Vagina (tissue), 2 donors: Measurements from ENCODE around the gene LIAS. TPM values are rescaled to one million over a fixed set of nuclear protein-coding genes. Genes with fewer than 3 reads are reported as not detected.

Source experiments
- DNase-seq, 2 donors: peaks; one replicate each; pipeline ENCODE4 v3.0.0-alpha.2; 2017; ENCODE audit errors: extremely low spot score in 2 of 2
- H3K27ac ChIP-seq: fragments of 200-600 bp; sonication (generic); one replicate; pipeline ENCODE4 v1.5.1; 2019
- H3K27me3 ChIP-seq: fragments of 200-600 bp; sonication (generic); one replicate; pipeline ENCODE4 v1.5.1; 2019
- H3K36me3 ChIP-seq, 2 donors: fragments of 200-600 bp; sonication (generic); one replicate each; pipeline ENCODE4 v1.5.1; 2017 to 2019
- H3K4me1 ChIP-seq: fragments of 200-600 bp; sonication (generic); one replicate; pipeline ENCODE4 v1.5.1; 2019
- H3K4me3 ChIP-seq, 2 donors: fragments of 200-600 bp; sonication (generic); 1 replicate in 1 of 2; 2 replicates in 1 of 2; pipeline ENCODE4 v1.5.1; 2016 to 2019
- H3K9me3 ChIP-seq: fragments of 200-600 bp; sonication (generic); one replicate; pipeline ENCODE4 v1.5.1; 2019
- CTCF ChIP-seq, 3 experiments: fragments of 450-650 bp in 2 of 3; fragments of 200-600 bp in 1 of 3; sonication (generic) in 1 of 3; IDR thresholded peaks; one replicate each; pipeline ENCODE4 v1.5.1; 2017 to 2019; ENCODE audit warnings: antibody characterized with exemption in 3 of 3, mild to moderate bottlenecking in 2 of 3, moderate library complexity in 2 of 3
- POLR2A ChIP-seq, 2 donors: fragments of 450-650 bp; IDR thresholded peaks; one replicate each; pipeline ENCODE4 v1.6.1; 2017; ENCODE audit warnings: antibody characterized with exemption in 2 of 2, mild to moderate bottlenecking in 2 of 2, moderate library complexity in 2 of 2
- POLR2AphosphoS5 ChIP-seq, 2 donors: sonication (generic); formaldehyde crosslinking; IDR thresholded peaks; one replicate each; pipeline ENCODE4 v1.9.0; 2017; ENCODE audit warnings: antibody characterized with exemption in 2 of 2, mild to moderate bottlenecking in 2 of 2, low read depth in 1 of 2; ENCODE audit not compliant: insufficient read depth in 1 of 2
- intact Hi-C: fragments of 100-400 bp; cut with DNase I; formaldehyde crosslinking; loops from one replicate; pipeline ENCODE4 v1.15.1; 2023
- total RNA-seq: library from RNA; depleted of rRNA; stranded (reverse); fragments of >200 nt; gene quantifications from one replicate; pipeline ENCODE4 v1.2.3, GENCODE V29; 2016

The LIAS gene
- total RNA-seq, 1 donor from 2014 or later, result 10.1 TPM

DNA sequence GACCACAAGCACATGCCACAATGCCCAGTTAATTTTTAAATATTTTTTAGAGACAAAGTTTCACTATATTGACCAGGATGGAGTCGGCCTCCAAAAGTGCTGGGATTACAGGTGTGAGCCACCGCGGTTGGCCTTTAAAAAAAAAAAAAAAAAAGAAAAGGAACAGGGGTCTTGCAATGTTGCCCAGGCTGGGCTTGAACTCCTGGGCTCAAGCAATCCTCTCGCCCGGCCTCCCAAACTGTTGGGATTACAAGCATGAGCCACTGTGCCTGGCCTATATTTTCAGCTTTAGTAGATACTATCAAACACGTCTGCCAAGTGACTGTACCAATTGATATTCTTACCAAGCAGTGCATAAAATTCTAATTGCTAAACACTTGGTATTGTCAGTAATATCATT is 59.6 kb downstream of the LIAS start:
- Histone ChIP-seq H3K4me1 (peaks cover 28% of the 10 kb centered on the region), H3K27me3 (no peaks in the 10 kb centered on the region), H3K27ac (no peak overlapping the region), H3K4me3 (no peak overlapping the region), H3K36me3 (peaks cover 0 to 21% of the 10 kb centered on the region in 2 donors), H3K9me3 (no peaks in the 10 kb centered on the region)
- DNase-seq, result no peak
- TF ChIP-seq POLR2AphosphoS5 (IDR thresholded peaks at IDR 0.05; ENCODE audit: insufficient read depth in 1 of 2, low read depth in 1 of 2) (no peak), POLR2A (IDR thresholded peaks at IDR 0.05) (no peak), CTCF (IDR thresholded peaks at IDR 0.05) (no peak)
- intact Hi-C loops, result no loop called here

GRCh38 chr4:39521253-39521919 is 62.5 kb downstream of the LIAS start:
- TF ChIP-seq CTCF (IDR thresholded peaks at IDR 0.05) (no peak), POLR2A (IDR thresholded peaks at IDR 0.05) (no peak), POLR2AphosphoS5 (IDR thresholded peaks at IDR 0.05; ENCODE audit: insufficient read depth in 1 of 2, low read depth in 1 of 2) (no peak)
- no peak overlapping the region for H3K27ac ChIP-seq
- H3K27me3 ChIP-seq, result no peaks in the 10 kb centered on the region
- no peak overlapping the region for H3K4me3 ChIP-seq
- peaks cover 41% of the 10 kb centered on the region for H3K4me1 ChIP-seq
- peaks cover 0 to 21% of the 10 kb centered on the region in 2 donors for H3K36me3 ChIP-seq
- DNase-seq, result no peak
- H3K9me3 ChIP-seq, result no peaks in the 10 kb centered on the region
- intact Hi-C loops, result no loop called here

GRCh38 chr4:39522068-39522467 is 63.2 kb downstream of the LIAS start:
- intact Hi-C loops, result no loop called here
- Histone ChIP-seq H3K4me1 (peaks cover 44% of the 10 kb centered on the region), H3K36me3 (peaks cover 0 to 21% of the 10 kb centered on the region in 2 donors), H3K9me3 (no peaks in the 10 kb centered on the region), H3K27me3 (no peaks in the 10 kb centered on the region), H3K4me3 (no peak overlapping the region), H3K27ac (peak overlapping the region; percentile 11)
- DNase-seq, result no peak
- no peak for TF ChIP-seq POLR2AphosphoS5 (IDR thresholded peaks at IDR 0.05; ENCODE audit: insufficient read depth in 1 of 2, low read depth in 1 of 2)
- TF ChIP-seq CTCF (IDR thresholded peaks at IDR 0.05), result no peak
- no peak for TF ChIP-seq POLR2A (IDR thresholded peaks at IDR 0.05)

DNA sequence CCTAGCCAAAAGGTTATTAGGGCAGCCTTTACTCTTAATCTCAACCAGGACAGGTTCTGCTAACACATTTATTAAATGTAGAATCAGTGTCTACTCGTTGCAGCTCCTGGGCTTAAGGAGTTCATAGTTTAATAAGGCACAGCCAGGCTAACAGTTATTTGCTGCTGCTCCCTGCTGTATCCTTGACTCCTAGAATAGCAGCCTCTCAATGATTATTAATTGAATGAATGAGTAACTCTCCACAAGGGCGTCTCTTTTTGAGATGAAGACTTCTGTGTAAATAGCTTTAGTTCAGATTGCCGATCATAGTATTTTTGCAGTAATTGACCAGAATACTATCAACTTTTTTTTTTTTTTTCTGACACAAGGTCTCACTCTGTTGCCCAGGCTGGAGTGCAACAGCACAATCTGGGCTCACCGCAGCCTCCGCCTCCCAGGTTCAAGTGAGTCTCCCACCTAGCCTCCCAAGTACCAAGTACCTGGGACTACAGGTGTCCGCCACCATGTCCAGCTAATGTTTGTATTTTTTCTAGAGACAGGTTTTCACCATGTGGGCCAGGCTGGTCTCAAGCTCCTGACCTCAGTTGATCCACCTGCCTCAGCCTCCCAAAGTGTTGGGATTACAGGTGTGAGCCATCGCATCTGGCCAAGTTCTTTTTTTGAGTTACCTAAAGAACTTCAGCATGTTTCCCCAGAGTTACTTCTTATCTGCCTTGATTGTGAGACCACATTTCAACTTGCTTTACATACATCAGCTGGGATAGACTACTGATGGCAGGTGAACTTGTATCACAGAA is 65.5 kb downstream of the LIAS start:
- peaks cover 57% of the 10 kb centered on the region for H3K4me1 ChIP-seq
- no peaks in the 10 kb centered on the region for H3K9me3 ChIP-seq
- no peak for TF ChIP-seq POLR2A (IDR thresholded peaks at IDR 0.05)
- no peak for TF ChIP-seq POLR2AphosphoS5 (IDR thresholded peaks at IDR 0.05; ENCODE audit: insufficient read depth in 1 of 2, low read depth in 1 of 2)
- TF ChIP-seq CTCF (IDR thresholded peaks at IDR 0.05), result no peak
- no peak for DNase-seq
- H3K27ac ChIP-seq, result no peak overlapping the region
- H3K27me3 ChIP-seq, result no peaks in the 10 kb centered on the region
- no peak overlapping the region for H3K4me3 ChIP-seq
- intact Hi-C loops, result no loop called here
- peaks cover 0 to 7% of the 10 kb centered on the region in 2 donors for H3K36me3 ChIP-seq
